HG03097 (cell line): Measurements from ENCODE around the gene CPT1A.

ENCODE experiments used
- ATAC-seq: cut with Tn5 transposase; IDR thresholded peaks from one replicate; pipeline ENCODE4 v1.9.1; 2021; ENCODE audit not compliant: unreplicated experiment, low FRiP score

The CPT1A gene

GRCh38 chr11:68763926-68764657, 77.6 kb downstream of the CPT1A start:
- ATAC-seq: no peak

GRCh38 chr11:68763181-68763721, 78.5 kb downstream of the CPT1A start:
- ATAC-seq: no peak

- ATAC-seq: no peak
These were observed 79.2 kb downstream of the CPT1A start for GRCh38 chr11:68762481-68762880.

DNA sequence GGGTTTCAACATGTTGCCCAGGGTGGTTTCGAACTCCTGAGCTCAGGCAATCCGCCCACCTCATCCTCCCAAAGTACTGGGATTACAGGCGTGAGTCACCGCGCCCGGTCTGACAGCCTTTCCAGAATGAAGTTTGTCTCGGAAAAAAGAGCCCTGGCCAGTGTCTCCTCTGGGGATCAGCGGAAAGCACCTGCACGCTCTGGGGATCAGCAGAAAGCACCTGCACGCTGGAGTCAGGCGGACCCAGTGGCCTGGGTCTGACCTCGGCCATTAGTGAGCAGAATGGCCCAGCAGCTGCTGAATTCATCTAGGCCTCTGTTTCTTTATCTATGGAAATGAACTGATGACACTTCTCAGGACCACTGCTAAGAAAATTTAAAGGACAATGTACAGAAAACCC, 79.9 kb downstream of the CPT1A start:
- ATAC-seq: no peak

DNA sequence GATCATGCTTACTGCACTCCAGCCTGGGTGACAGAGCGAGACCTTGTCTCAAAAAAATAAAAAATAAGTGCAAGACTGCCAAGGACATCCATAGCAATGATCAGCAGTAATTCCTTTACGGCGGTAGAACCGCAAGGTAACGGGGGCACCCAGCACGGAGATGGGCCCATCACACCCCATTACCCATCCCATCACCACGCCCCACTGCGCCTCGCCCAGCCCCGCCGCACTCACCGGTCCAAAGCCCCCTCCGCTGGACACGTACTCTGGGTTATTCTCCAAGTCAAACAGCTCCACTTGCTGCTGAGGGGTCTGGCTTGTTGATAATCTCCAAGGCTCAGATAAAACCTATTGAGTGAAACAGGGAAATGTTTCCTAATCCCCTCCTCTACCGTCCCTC, 81.7 kb downstream of the CPT1A start:
- ATAC-seq: no peak

DNA sequence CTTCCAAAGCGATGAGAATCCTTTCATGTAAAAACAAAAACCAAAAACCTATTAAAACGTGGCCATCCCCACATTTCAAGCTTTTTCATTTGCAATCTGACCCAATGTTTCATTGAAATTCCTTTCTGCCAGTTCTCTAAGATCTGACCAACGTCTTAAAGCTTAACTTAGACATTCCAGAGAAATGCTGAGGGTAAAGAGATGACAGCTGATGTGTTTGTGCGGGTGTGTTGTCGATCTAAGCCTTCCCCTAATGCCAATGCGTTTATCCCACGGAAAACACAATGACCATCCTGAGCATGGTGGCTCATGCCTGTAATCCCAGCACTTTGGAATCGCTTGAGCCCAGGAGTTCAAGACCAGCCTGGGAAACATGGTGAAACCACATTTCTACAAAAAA, 84.0 kb downstream of the CPT1A start:
- no peak for ATAC-seq

DNA sequence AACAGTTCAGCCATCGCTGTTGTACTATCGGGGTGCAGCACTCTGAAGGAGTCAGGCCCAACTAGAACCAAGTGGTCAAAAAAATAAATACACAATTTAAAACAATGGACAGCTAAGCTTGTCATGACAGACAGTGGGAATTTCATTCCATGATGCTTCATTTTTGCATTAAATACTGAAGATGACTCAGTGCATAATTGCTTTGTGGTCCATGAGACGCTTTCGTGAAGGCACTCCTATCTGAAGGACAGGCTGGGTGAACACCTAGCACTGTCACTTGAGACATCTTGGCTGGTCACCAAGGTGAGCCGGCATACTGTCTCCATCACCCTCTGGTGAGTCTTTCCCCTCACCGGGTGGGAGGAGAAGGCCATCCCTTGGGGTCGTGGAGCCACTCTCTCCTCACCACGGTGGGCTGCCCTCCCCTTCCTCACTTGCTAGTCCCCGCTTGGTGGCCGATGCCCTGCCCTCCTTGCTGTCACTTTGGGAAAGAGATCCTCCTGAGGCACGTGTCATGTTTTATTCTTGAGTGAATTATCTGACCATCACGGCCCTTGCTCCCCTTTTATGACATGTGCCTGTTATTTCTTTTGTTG, 85.4 kb downstream of the CPT1A start:
- no peak for ATAC-seq

DNA sequence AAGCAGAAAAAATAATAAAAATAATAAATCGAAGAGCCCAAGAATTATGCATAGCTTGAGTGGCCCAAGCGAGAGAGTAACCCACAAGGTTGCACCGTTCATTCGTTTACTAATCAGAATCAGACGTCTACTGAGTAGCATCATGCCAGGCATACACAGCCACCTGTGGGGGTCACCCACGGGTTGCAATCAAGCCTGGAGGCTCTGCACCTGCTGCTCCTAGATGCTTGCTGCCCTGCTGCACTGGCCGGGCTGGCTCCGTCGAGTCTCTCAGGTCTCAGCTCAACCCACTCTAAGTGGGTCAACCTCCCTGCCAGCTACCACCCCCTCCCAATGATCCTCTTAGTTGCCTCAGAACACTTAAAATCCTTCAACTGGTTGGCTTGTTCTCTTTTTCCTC, 88.4 kb downstream of the CPT1A start:
- no peak for ATAC-seq

GRCh38 chr11:68751331-68751856, 90.3 kb downstream of the CPT1A start, which contains the start of gene TESMIN:
Gene TESMIN, minus strand, starts transcription at chr11:68751520. Its CDS starts 860 bp downstream, at chr11:68750660.
- no peak for ATAC-seq

- no peak for ATAC-seq
These were observed 90.8 kb downstream of the CPT1A start for GRCh38 chr11:68751004-68751325.

- no peak for ATAC-seq
These were observed 91.3 kb downstream of the CPT1A start for GRCh38 chr11:68750195-68751003.

DNA sequence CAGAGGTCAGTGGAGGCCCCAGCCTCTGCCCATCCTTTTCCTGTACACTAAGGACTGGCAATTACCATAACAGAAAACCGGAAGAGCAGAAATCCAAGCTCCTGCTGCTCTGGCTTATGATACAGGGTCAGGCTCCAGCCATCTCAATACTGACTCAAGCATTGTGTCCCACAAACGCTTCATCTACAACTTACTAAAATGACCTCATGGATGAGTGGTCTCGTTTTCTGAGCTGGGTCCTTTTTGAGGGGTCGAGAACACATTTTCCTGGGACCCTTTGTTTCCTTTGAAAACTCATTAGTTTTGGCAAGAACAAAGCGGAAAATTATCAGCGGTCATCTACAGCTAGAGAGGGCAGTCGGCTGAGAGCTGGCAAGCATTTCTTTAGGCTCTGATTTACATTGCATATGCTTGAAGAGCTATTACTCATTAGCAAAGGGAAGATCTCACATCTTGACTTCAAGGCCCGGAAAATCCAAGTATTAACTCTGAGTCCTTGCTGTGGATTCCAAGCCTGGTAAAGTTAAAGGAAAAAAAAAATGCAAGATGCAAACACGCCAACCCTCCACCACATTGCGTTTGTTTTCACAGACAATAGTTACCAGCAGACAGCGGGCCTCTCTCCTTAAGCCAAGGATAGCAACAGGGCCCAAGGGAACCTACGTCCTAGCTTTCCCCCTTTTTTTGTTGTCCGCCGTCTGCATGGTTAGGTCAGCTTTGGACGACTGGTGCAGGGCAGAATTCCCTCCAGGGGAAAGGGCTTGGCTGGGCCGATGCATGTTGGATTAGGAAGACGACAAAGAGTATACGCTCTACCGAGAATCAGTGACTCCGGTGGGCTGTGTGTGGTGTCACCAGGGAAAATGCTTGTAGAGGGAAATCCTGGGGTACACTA, 92.2 kb downstream of the CPT1A start:
- no peak for ATAC-seq

- no peak for ATAC-seq
These were observed 93.7 kb downstream of the CPT1A start for GRCh38 chr11:68748061-68748460.

- no peak for ATAC-seq
These were observed 98.2 kb downstream of the CPT1A start for GRCh38 chr11:68743539-68743938.

DNA sequence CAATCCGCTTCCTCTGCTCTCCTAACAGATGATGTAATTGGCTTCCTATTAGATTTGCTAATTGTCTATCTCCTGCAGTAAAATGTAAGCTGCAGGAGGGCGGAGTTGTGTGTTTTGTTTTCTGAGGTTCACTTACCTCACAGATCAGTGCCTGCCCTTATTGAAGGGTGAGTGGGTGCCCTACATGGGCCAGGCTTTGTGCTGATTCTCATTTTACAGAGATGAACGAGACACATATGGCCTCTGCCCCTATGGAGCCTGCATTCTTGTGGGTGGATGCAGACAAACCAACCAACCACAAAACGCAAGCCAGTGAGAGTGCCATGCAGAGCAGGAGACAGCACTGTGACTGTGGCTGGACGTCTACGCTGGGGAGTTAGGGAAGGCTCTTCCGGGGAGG, 100.3 kb downstream of the CPT1A start:
- ATAC-seq: no peak

DNA sequence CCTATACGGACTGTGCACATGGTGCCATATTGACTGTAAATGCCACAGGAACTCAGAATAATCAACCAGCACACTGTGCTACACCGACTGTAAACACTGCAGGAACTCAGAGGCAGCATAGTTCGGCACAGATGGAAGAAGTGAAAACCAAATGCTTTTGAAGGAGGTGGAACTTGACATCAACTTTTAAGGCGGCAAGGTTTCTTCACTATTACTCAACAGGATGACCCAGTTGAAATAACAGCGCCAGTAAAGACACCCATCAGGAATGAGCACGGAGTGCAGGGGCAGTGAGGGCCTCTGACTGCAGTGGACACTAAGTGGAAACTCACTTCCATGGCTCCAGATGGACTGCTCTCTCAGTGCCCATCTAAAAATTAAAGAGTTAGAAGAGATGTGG, 106.1 kb downstream of the CPT1A start:
- ATAC-seq: no peak

GRCh38 chr11:68735125-68735524, 106.6 kb downstream of the CPT1A start:
- ATAC-seq: no peak

- no peak for ATAC-seq
These were observed 107.6 kb downstream of the CPT1A start for GRCh38 chr11:68734111-68734510.

DNA sequence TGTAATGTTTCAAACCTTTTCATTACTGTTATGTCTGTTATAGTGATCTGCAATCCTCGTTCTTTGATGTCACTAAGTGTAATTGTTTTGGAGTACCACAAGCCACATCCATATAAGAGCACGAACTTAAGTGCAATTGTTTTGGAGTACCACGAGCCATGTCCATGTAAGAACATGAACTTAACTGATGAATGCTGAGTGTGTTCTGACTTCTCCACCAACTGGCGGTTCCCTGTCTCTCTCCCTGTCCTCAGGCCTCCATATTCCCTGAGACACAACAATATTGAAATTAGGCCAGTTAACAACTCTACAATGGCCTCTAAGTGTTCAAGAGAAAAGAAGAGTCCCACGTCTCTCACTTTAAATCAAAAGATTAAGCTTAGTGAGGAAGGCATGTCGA, 113.9 kb downstream of the CPT1A start:
- ATAC-seq: no peak

DNA sequence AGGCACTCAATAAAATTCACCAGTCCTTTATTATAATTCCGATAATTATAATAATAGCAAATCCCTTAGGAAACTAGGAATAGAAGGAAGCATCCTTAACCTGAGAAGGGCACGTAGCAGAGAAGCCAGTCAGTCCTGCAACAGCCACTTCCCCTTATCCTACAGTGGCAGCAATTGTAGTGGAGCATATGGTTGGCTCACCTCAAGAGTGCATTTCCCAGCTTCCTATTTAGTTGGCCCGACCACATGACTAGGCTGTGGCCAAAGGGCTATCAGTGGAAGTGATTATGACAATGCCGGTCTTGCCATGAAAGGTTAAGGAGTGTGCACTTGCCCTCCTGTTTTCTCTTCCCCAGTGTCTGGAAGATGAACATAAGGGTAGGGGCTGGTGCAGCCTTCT, 117.4 kb downstream of the CPT1A start:
- no peak for ATAC-seq
